GM19035 (cell line): ENCODE data around the gene ANGPTL4.
"Not testable (repeated sequence)": the region's sequence is repeated elsewhere in the genome, so short reads cannot be mapped to it uniquely, and the experiment has no call there.

ENCODE experiments used
- ATAC-seq: cut with Tn5 transposase; IDR thresholded peaks from one replicate; pipeline ENCODE4 v1.9.1; 2021; ENCODE audit not compliant: unreplicated experiment

ANGPTL4 gene

DNA sequence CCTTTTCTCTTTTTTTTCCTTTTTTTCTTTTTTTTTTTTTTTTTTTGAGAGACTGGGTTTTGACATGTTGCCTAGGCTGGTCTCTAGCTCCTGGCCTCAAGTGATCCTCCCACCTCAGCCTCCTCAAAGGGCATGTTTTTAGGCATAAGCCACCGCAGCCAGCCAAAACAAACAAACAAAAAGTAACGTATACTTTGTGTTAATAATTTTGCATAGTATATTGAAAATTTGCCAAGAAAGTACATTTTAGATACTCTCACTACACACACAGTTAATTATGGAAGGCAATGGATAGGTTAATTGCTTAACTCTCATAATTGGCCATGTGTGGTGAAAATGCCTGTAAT is 24.6 kb downstream of the ANGPTL4 start:
- no peak for ATAC-seq

GRCh38 chr19:8389891-8390616 is 26.1 kb downstream of the ANGPTL4 start, which contains the start of gene RAB11B:
TSS of gene RAB11B (plus strand) at chr19:8390360. CDS start at chr19:8390417, 57 bp downstream.
- peak; percentile 92 for ATAC-seq

GRCh38 chr19:8390617-8390981 is 26.6 kb downstream of the ANGPTL4 start:
- ATAC-seq = peak; percentile 46

GRCh38 chr19:8391198-8392016 is 27.5 kb downstream of the ANGPTL4 start:
- ATAC-seq = no peak

DNA sequence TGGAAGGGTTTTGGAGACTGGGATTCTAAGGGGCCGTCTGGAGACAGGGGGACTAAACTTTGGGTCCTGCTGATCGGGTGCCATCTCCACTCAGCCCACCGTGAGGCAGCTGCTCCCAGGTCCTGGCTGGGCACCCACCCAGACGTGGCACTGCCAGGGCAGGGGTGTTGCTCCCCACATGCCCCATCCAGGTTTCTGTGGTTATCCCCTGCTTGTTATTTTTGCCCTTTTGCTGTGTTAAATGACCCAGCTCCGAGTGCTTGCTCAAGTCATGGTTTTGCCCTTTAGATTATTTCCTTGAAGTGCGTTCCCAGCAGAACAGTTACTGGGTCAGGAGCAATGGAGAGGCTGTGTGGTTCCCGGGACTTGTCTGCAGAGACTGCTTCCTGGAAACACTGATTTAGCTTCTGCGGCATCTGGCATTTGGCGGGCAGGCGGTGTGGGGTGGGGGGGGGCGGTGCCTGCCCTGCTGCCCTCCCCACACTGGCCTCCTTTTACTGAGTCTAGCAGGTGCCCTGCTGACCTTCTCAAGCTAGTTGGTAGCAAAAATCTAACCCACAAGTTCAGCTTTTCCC is 28.1 kb downstream of the ANGPTL4 start:
- ATAC-seq = no peak

GRCh38 chr19:8393192-8393870 is 29.4 kb downstream of the ANGPTL4 start:
- no peak for ATAC-seq

DNA sequence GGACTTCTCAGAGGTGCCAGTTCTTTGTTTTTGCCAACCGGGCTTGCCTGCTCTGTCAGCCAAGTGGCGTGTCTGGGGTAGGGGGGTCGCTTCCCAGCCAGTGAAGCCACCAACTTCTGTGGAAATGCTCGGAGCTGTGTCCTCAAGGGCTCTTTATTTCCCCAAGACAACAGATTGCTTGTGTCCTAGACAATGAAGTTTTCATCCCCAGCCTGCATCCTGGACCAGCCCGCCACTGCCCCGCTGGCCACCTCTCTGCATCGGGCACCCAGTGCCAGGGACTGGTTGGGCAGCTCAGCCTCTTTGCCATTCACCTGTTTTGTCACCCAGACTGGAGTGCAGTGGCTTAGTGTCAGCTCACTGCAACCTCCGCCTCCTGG is 29.9 kb downstream of the ANGPTL4 start:
- no peak for ATAC-seq

DNA sequence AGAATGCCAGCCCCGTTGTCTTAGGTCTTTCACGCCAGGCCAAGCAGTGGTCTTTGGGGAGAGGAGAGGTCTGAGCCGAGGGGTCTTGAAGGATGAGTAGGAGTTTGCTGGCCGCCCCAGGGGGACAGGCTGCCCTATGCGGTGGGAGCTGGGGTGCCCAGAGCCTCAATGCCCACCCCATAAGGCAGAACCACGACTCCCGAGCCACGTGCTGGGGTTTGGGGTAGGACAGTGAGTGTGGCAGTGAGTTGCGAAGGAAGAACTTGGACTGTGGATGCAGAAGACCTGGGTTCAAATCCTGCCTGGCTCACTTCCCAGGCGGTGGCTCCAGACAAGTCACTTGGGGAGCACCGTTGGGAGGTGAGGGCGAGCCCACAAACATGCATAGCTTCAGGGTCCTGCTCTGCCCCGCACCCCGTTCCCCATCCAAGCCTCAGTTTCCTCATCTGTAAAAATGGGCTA is 31.7 kb downstream of the ANGPTL4 start:
- no peak for ATAC-seq

- no peak for ATAC-seq
Measured at GRCh38 chr19:8396185-8396562, 32.2 kb downstream of the ANGPTL4 start.

DNA sequence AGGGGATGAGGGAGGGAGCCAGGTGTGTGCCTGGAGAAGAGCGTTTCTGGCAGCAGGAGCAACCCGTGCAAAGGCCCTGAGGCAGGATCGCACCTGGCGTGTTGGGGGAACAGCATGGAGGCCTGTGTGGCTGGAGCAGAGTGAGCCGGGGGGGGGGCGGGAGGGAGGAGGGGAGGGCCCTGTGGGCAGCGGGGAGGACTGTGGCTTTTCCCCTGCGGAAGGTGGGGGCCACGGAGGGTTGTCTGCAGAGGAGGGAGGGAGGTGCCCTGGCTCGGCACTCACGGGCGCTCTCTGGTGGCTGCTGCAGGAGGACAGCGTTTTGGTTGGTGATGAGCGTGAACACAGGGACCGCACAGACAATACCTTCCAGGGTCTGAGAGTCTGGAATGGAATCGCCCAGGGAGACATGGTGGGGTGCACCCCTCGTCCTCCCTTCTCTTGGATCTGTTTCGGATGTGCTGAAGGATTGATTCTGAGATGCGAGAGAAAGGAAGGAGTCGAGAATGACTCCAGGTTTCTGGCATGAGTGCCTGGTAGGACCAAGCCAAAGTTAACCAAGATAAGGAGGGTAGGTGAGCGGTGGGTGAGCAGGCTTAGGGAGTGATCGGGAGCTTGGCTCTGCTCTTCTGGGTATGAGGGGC is 32.7 kb downstream of the ANGPTL4 start:
- no peak for ATAC-seq

- no peak for ATAC-seq
Measured at GRCh38 chr19:8397271-8397670, 33.3 kb downstream of the ANGPTL4 start.

DNA sequence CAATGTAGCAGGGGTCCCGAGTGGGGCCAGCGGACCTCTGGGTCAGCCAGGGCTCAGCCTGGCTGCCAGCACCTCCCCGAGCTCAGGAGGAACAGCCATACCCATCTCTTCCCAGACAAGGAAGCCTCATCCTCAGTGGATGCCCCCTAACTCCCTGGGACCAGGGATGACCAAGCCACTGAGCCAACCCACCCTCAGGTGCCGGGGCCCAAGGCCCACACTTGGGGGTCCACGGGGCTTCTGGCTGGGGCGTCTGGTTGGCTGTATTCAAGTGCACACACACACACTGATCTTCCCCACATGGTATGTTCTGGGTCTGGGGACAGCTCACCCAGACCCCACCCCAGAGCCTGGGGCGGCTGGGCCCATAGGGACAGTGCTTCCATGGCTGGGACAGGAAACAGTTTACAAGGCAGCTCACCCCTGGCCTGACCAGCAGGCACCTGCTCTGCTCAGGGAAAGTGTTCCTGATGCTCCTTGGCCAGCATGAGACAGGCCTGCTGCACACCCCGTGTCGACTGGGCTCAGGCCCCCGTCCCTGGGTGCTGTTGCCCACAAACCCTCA is 33.9 kb downstream of the ANGPTL4 start:
- no peak for ATAC-seq

GRCh38 chr19:8398311-8398771 is 34.4 kb downstream of the ANGPTL4 start:
- no peak for ATAC-seq

GRCh38 chr19:8399681-8400188 is 35.8 kb downstream of the ANGPTL4 start:
- no peak for ATAC-seq

- ATAC-seq = no peak
Measured at GRCh38 chr19:8401981-8402411, 38.0 kb downstream of the ANGPTL4 start.

DNA sequence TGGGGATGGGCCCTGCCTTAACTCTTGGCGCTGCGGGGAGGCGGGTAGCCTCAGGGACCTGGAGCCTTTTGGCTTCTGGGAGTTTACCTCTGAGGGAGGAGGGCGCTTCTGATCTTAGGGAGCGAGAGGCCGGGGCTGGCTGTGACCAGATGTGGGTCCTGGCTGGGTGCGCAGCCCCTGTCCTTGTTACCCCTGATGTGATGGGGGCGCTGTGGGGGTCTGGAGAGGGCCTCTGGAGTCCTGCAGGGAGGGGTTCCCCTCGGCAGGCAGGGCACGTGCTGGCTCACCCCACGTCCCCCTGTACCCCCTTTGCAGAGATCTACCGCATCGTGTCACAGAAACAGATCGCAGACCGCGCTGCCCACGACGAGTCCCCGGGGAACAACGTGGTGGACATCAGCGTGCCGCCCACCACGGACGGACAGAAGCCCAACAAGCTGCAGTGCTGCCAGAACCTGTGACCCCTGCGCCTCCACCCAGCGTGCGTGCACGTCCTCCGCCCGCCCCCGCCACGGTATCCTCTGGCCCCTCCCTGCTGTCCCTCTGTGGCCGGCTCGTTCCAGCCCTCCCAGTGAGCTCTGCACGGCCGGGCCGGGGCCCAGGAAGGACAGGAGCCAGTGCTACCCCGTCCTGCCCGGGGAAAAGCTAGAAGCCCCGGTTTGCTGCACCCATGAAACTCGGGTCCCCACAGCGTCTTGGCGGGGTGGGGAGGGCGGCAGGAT is 39.3 kb downstream of the ANGPTL4 start:
- no peak for ATAC-seq

DNA sequence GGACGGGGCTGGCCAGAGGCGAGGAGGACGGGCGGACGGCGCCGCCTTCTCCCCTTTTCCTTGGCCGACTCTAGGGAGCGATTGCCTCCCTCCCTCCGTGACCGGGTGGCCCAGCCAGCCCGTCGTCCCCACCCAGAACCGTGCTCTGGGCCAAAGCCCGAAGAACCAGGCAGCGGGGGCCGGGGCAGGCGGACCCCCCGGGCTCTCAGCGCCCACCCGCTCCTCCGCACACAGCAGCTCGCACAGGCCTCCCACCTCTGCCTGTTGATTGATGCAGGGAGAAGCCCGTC is 39.8 kb downstream of the ANGPTL4 start:
- ATAC-seq = no peak

- no peak for ATAC-seq
Measured at GRCh38 chr19:8404391-8405151, 40.6 kb downstream of the ANGPTL4 start.

GRCh38 chr19:8410718-8411117 is 46.8 kb downstream of the ANGPTL4 start:
- ATAC-seq = not testable (repeated sequence)
